Astrocyte (in vitro differentiated cells and primary cell): Measurements from ENCODE around the gene CDK7. TPM values are rescaled to one million over a fixed set of nuclear protein-coding genes. Genes with fewer than 3 reads are reported as not detected.
"Not testable (repeated sequence)": the region's sequence is repeated elsewhere in the genome, so short reads cannot be mapped to it uniquely, and the experiment has no call there.

ENCODE experiments used
- DNase-seq: peaks from one replicate; pipeline ENCODE4 v3.0.0-alpha.2; 2010; ENCODE audit warnings: low read depth
- FAIRE-seq: peaks from 2 replicates; lab custom pipeline; 2011; peaks lifted over from hg19 to GRCh38; lab: Jason Lieb, UNC
- H2AFZ ChIP-seq: 2 replicates; pipeline ENCODE4 v1.6.0; 2012; ENCODE audit warnings: low read depth, low read length, inconsistent platforms
- H3K27ac ChIP-seq: 2 replicates; pipeline ENCODE4 v1.5.1; 2011; ENCODE audit warnings: low read depth, low read length, inconsistent platforms
- H3K27me3 ChIP-seq: 2 replicates; pipeline ENCODE4 v1.6.0; 2011; ENCODE audit warnings: low read length, inconsistent platforms; ENCODE audit not compliant: insufficient read depth
- H3K36me3 ChIP-seq: 2 replicates; pipeline ENCODE4 v1.5.1; 2011; ENCODE audit warnings: low read length, inconsistent platforms; ENCODE audit not compliant: insufficient read depth
- H3K4me1 ChIP-seq: 2 replicates; pipeline ENCODE4 v1.5.1; 2011; ENCODE audit warnings: low read length, inconsistent platforms; ENCODE audit not compliant: insufficient read depth
- H3K4me2 ChIP-seq: 2 replicates; pipeline ENCODE4 v1.6.0; 2012; ENCODE audit warnings: low read length, inconsistent platforms
- H3K4me3 ChIP-seq: 2 replicates; pipeline ENCODE4 v1.5.1; 2011; ENCODE audit warnings: low read depth, mild to moderate bottlenecking, low read length, inconsistent platforms; ENCODE audit not compliant: insufficient read depth
- H3K79me2 ChIP-seq: 2 replicates; pipeline ENCODE4 v1.6.0; 2012; ENCODE audit warnings: mild to moderate bottlenecking, low read length, inconsistent platforms; ENCODE audit not compliant: insufficient read depth
- H3K9ac ChIP-seq: 2 replicates; pipeline ENCODE4 v1.6.0; 2012; ENCODE audit warnings: mild to moderate bottlenecking, low read length, inconsistent platforms
- H3K9me3 ChIP-seq: 2 replicates; pipeline ENCODE4 v1.5.1; 2012; ENCODE audit warnings: low read depth, mild to moderate bottlenecking, low read length, inconsistent platforms; ENCODE audit not compliant: insufficient read depth
- H4K20me1 ChIP-seq: 2 replicates; pipeline ENCODE4 v1.6.0; 2012; ENCODE audit warnings: low read length, inconsistent platforms; ENCODE audit not compliant: insufficient read depth
- H3K27ac Mint-ChIP-seq: one replicate; pipeline ENCODE4 v1.8.0; 2021; ENCODE audit warnings: mild to moderate bottlenecking, mixed read lengths; ENCODE audit not compliant: unreplicated experiment
- H3K27me3 Mint-ChIP-seq: one replicate; pipeline ENCODE4 v1.8.0; 2021; ENCODE audit warnings: low read depth, mixed read lengths; ENCODE audit not compliant: unreplicated experiment
- H3K36me3 Mint-ChIP-seq: one replicate; pipeline ENCODE4 v1.8.0; 2021; ENCODE audit warnings: low read depth, mixed read lengths; ENCODE audit not compliant: unreplicated experiment
- H3K4me1 Mint-ChIP-seq: one replicate; pipeline ENCODE4 v1.8.0; 2021; ENCODE audit warnings: low read depth, mixed read lengths; ENCODE audit not compliant: unreplicated experiment
- H3K4me3 Mint-ChIP-seq: one replicate; pipeline ENCODE4 v1.8.0; 2021; ENCODE audit warnings: mild to moderate bottlenecking, moderate library complexity, mixed read lengths; ENCODE audit not compliant: unreplicated experiment
- H3K9me3 Mint-ChIP-seq: one replicate; pipeline ENCODE4 v1.8.0; 2021; ENCODE audit warnings: mild to moderate bottlenecking, mixed read lengths; ENCODE audit not compliant: unreplicated experiment
- CTCF ChIP-seq: IDR thresholded peaks from 2 replicates; pipeline ENCODE4 v1.5.1; 2011; ENCODE audit warnings: low read depth, mild to moderate bottlenecking, inconsistent platforms, low read length, moderate library complexity; ENCODE audit not compliant: insufficient read depth
- EZH2 ChIP-seq: IDR thresholded peaks from 2 replicates; pipeline ENCODE4 v1.6.1; 2012; ENCODE audit warnings: mild to moderate bottlenecking, low read length, inconsistent platforms; ENCODE audit not compliant: insufficient read depth
- total RNA-seq: library from RNA; stranded (reverse); gene quantifications from 2 replicates; pipeline ENCODE4 v1.2.1, GENCODE V29; 2021

CDK7 gene
- total RNA-seq, 1 donor from 2014 or later = 58.3 TPM

- Mint-ChIP-seq H3K9me3 (no peaks in the 10 kb centered on the region), H3K27ac (no peak overlapping the region), H3K27me3 (no peaks in the 10 kb centered on the region), H3K4me1 (peaks cover 9% of the 10 kb centered on the region), H3K4me3 (no peak overlapping the region), H3K36me3 (peaks cover 18% of the 10 kb centered on the region)
- H3K36me3 ChIP-seq = no peaks in the 10 kb centered on the region
- H4K20me1 ChIP-seq = peaks cover 88% of the 10 kb centered on the region
- FAIRE-seq = no peak
- DNase-seq = no peak
- TF ChIP-seq EZH2 = no peak
- no peak for TF ChIP-seq CTCF
- no peak overlapping the region for H3K4me2 ChIP-seq
- no peaks in the 10 kb centered on the region for H3K9me3 ChIP-seq
- peaks cover 98% of the 10 kb centered on the region for H3K79me2 ChIP-seq
- no peak overlapping the region for H3K27ac ChIP-seq
- H3K4me3 ChIP-seq = no peak overlapping the region
- H2AFZ ChIP-seq = no peak overlapping the region
- no peak overlapping the region for H3K9ac ChIP-seq
- H3K27me3 ChIP-seq = no peaks in the 10 kb centered on the region
- H3K4me1 ChIP-seq = no peaks in the 10 kb centered on the region
Observed at GRCh38 chr5:69248019-69248418, 13.3 kb downstream of the CDK7 start.

- Histone ChIP-seq H3K4me3 (no peak overlapping the region), H3K9ac (no peak overlapping the region), H3K27me3 (no peaks in the 10 kb centered on the region), H3K4me1 (no peaks in the 10 kb centered on the region), H2AFZ (no peak overlapping the region), H3K4me2 (no peak overlapping the region), H3K9me3 (no peaks in the 10 kb centered on the region), H3K36me3 (peaks cover 2% of the 10 kb centered on the region), H3K79me2 (peaks cover 81% of the 10 kb centered on the region), H4K20me1 (peaks cover 79% of the 10 kb centered on the region), H3K27ac (no peak overlapping the region)
- no peak for TF ChIP-seq EZH2
- TF ChIP-seq CTCF = no peak
- Mint-ChIP-seq H3K4me1 (peaks cover 5% of the 10 kb centered on the region), H3K27me3 (no peaks in the 10 kb centered on the region), H3K4me3 (no peak overlapping the region), H3K36me3 (peaks cover 18% of the 10 kb centered on the region), H3K27ac (peak overlapping the region; percentile 34), H3K9me3 (no peaks in the 10 kb centered on the region)
- FAIRE-seq (no peak), DNase-seq (no peak)
Observed at GRCh38 chr5:69250593-69250992, 15.9 kb downstream of the CDK7 start.

GRCh38 chr5:69252437-69252836 is 17.8 kb downstream of the CDK7 start:
- H3K9ac ChIP-seq = no peak overlapping the region
- H3K27ac ChIP-seq = no peak overlapping the region
- H3K27me3 ChIP-seq = no peaks in the 10 kb centered on the region
- no peaks in the 10 kb centered on the region for H3K9me3 ChIP-seq
- DNase-seq = no peak
- H3K9me3 Mint-ChIP-seq = no peaks in the 10 kb centered on the region
- H3K36me3 Mint-ChIP-seq = peaks cover 19% of the 10 kb centered on the region
- H3K27ac Mint-ChIP-seq = no peak overlapping the region
- H3K27me3 Mint-ChIP-seq = no peaks in the 10 kb centered on the region
- no peaks in the 10 kb centered on the region for H3K4me1 ChIP-seq
- no peak for FAIRE-seq
- peaks cover 5% of the 10 kb centered on the region for H3K4me1 Mint-ChIP-seq
- TF ChIP-seq CTCF (no peak), EZH2 (no peak)
- H3K36me3 ChIP-seq = peaks cover 13% of the 10 kb centered on the region
- no peak overlapping the region for H3K4me2 ChIP-seq
- peaks cover 68% of the 10 kb centered on the region for H4K20me1 ChIP-seq
- no peak overlapping the region for H3K4me3 ChIP-seq
- no peak overlapping the region for H2AFZ ChIP-seq
- H3K4me3 Mint-ChIP-seq = no peak overlapping the region
- H3K79me2 ChIP-seq = peaks cover 63% of the 10 kb centered on the region

- not testable (repeated sequence) for H3K27ac ChIP-seq, H3K4me1 ChIP-seq, H3K9ac ChIP-seq, H3K4me1 Mint-ChIP-seq, DNase-seq, H3K4me3 ChIP-seq, H3K4me3 Mint-ChIP-seq, H3K9me3 Mint-ChIP-seq, FAIRE-seq, H3K9me3 ChIP-seq, H3K27ac Mint-ChIP-seq, H3K27me3 Mint-ChIP-seq, H3K4me2 ChIP-seq, H2AFZ ChIP-seq, H3K27me3 ChIP-seq
- Histone ChIP-seq H3K36me3 (peaks cover 19% of the 10 kb centered on the region), H4K20me1 (peaks cover 36% of the 10 kb centered on the region), H3K79me2 (peaks cover 28% of the 10 kb centered on the region)
- H3K36me3 Mint-ChIP-seq = peaks cover 14% of the 10 kb centered on the region
Observed at GRCh38 chr5:69255940-69256339, 21.3 kb downstream of the CDK7 start.
